ENCODE measurements around the gene AASDH.

The AASDH gene

GRCh38 chr4:56315543-56315942 is 71.7 kb downstream of the AASDH start:
- DNase-seq (ENCODE audit: low read depth, low spot score) = no peak

- DNase-seq (ENCODE audit: low read depth, low spot score) = no peak
Observed at GRCh38 chr4:56315041-56315440, 72.2 kb downstream of the AASDH start.

DNA sequence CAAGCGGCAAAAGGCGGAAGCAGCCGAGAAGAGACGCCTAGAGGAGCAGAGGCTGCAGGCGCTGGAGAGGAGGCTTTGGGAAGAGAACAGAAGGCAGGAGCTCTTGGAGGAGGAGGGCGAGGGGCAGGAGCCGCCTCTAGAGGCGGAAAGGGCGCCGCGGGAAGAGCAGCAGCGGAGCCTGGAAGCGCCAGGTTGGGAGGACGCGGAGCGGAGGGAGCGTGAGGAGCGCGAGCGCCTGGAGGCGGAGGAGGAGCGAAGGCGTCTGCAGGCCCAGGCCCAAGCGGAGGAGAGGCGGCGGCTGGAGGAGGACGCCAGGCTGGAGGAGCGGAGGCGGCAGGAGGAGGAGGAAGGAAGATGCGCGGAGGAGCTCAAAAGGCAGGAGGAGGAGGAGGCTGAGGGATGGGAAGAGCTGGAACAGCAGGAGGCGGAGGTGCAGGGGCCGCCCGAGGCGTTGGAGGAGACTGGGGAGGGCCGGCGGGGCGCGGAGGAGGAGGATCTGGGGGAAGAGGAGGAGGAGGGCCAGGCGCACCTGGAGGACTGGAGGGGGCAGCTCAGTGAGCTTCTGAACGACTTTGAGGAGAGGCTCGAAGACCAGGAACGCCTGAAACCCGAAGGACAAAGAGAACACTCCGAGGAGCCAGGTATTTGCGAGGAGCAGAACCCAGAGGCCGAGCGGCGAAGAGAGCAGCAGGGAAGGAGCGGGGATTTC is 72.9 kb downstream of the AASDH start:
- no peak for DNase-seq (ENCODE audit: low read depth, low spot score)

DNA sequence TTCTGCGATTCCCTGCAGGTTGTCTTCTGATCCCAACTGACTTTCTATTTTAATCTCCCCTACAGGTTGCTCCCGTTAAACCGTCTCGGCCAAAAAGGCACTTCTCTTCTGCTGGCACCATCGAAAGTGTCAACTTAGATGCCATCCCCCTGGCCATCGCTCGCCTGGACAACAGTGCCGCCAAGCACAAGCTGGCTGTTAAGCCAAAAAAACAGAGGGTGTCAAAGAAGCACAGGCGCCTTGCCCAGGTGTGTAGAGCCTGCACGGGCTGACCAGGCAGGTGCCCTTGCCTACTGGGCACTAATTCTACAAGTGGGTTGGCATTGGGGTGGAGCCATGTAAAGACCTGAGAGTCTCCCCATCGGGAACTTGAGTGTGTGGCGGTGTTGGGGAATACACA is 74.2 kb downstream of the AASDH start:
- DNase-seq (ENCODE audit: low read depth, low spot score) = no peak

- DNase-seq (ENCODE audit: low read depth, low spot score) = no peak
Observed at GRCh38 chr4:56311299-56311975, 75.9 kb downstream of the AASDH start.

GRCh38 chr4:56310401-56311125 is 76.7 kb downstream of the AASDH start:
- DNase-seq (ENCODE audit: low read depth, low spot score) = no peak

- DNase-seq (ENCODE audit: low read depth, low spot score) = no peak
Observed at GRCh38 chr4:56308384-56308783, 78.9 kb downstream of the AASDH start.

GRCh38 chr4:56307423-56307822 is 79.9 kb downstream of the AASDH start:
- DNase-seq (ENCODE audit: low read depth, low spot score) = no peak

GRCh38 chr4:56305390-56305789 is 81.9 kb downstream of the AASDH start:
- DNase-seq (ENCODE audit: low read depth, low spot score) = no peak

DNA sequence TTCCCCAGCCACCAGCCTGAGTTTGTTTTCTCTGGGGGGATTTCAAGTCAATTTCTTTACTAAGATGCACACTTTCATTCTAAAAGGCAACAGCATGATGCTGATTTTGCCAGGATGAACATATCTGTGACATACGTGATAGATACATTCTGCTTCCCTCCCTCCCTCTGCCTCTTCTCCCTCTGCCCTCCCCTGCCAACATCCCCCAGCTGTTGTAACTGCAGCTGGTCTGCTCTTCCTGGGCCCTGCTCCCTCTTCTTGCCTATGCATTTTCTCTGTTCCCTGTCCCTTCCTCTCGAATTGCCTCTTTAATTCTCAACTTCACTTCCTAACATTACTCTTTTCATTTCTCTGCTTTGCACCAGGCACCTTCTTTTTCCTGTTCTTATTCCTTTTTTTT is 83.4 kb downstream of the AASDH start:
- no peak for DNase-seq (ENCODE audit: low read depth, low spot score)

GRCh38 chr4:56302760-56303159 is 84.5 kb downstream of the AASDH start:
- no peak for DNase-seq (ENCODE audit: low read depth, low spot score)

DNA sequence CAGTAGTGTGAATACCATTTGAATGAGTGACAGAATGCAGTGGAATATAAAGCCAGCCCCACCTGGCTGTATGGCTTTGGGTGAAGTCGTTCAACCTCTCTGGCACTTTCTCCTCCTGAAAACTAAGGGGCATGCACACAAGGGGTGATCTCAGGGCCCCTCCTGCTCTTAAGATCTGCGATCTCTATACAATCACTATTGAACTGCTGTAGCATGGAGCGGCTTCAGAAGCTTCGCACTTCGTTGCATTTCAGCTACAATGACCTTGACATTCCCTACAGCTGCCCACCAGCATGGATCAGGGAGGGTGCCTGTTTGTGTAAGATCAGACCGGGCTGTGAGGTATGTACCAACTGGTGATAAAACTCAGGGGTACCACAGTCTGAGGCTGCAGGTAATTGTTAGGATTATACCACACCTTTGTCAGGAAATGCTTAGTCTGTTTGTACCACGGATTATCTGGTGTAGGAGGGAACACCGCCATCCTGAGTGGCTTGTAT is 85.2 kb downstream of the AASDH start:
- DNase-seq (ENCODE audit: low read depth, low spot score) = no peak

GRCh38 chr4:56301181-56301996 is 85.9 kb downstream of the AASDH start:
- DNase-seq (ENCODE audit: low read depth, low spot score) = peak; percentile 22

- DNase-seq (ENCODE audit: low read depth, low spot score) = no peak
Observed at GRCh38 chr4:56298236-56298635, 89.1 kb downstream of the AASDH start.

DNA sequence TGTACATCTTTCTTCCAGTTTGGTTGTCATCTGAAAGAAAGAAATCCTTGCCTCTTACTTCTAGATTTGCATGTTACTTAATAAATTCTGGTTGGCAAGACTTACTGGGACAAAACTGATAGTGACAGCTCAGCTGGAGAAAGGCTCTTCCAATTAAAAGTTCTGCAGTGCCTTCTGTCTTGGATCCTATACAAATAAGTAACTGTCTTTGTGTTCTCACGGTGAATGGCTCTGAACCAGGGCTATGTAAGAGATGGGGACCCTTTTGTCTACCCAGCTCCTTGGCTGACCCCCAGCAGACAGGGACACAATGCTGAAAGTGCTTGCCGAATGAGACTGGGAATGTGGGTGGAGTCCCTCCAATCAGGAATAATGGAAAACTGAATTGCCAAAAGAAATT is 89.5 kb downstream of the AASDH start:
- DNase-seq (ENCODE audit: low read depth, low spot score) = no peak

GRCh38 chr4:56296526-56296925 is 90.8 kb downstream of the AASDH start:
- no peak for DNase-seq (ENCODE audit: low read depth, low spot score)

GRCh38 chr4:56293121-56293520 is 94.2 kb downstream of the AASDH start:
- no peak for DNase-seq (ENCODE audit: low read depth, low spot score)

GRCh38 chr4:56289934-56290333 is 97.4 kb downstream of the AASDH start:
- DNase-seq (ENCODE audit: low read depth, low spot score) = no peak

DNA sequence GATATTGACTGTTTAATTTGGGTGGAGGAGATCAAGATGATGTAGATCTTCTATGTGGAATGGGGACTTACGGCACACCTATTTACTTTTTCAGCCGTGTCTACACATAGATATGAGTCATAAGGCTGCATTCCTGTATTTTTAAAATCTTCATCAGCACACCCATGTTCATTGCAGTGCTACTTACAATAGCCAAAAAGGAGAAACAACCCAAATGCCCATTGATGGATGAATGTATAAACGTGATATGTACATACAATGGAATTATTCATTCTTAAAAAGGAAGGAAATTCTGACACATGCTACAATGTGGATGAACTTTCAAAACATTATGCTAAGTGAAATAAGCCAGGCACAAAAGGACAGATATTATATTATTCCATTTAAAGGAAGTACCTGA is 98.6 kb downstream of the AASDH start:
- DNase-seq (ENCODE audit: low read depth, low spot score) = no peak
